NB4 (cell line): ENCODE data around the gene SMKR1.

ENCODE experiments used
- MYC ChIP-seq: IDR thresholded peaks from 2 replicates; pipeline ENCODE4 v1.6.1; 2011; ENCODE audit warnings: low read depth, low read length
- POLR2A ChIP-seq: IDR thresholded peaks from 2 replicates; pipeline ENCODE4 v1.6.1; 2011; ENCODE audit warnings: mild to moderate bottlenecking; ENCODE audit not compliant: insufficient read length; ENCODE audit errors: extremely low read depth
- TF ChIP-seq, protein P1 (sequence below): IDR thresholded peaks from one replicate; pipeline ENCODE4 v1.5.1; 2012; ENCODE audit warnings: low read depth, low read length
- TF ChIP-seq, protein P2 (sequence below): IDR thresholded peaks from 2 replicates; pipeline ENCODE4 v1.6.1; 2011; ENCODE audit warnings: low read depth, low read length

DNA sequence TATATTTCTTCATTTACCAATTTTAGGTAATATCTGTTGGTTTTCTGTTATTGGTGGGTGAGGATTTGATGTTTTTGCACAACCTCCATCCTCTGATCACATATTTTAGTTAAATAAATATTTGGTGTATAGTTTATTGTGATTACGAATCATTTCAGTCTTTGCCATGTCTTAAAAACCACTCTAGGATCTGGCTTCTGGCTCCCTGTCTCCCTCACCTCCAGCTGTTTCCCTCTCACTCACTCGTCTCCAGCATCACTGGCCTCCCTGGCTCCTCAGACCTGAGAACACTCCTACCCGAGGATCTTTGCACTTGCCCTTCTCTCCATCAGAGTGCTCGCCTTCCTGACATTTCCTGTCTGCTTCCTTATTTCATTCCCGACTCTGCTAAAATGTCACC, 58.5 kb downstream of the SMKR1 start:
- TF ChIP-seq, protein P1, sequence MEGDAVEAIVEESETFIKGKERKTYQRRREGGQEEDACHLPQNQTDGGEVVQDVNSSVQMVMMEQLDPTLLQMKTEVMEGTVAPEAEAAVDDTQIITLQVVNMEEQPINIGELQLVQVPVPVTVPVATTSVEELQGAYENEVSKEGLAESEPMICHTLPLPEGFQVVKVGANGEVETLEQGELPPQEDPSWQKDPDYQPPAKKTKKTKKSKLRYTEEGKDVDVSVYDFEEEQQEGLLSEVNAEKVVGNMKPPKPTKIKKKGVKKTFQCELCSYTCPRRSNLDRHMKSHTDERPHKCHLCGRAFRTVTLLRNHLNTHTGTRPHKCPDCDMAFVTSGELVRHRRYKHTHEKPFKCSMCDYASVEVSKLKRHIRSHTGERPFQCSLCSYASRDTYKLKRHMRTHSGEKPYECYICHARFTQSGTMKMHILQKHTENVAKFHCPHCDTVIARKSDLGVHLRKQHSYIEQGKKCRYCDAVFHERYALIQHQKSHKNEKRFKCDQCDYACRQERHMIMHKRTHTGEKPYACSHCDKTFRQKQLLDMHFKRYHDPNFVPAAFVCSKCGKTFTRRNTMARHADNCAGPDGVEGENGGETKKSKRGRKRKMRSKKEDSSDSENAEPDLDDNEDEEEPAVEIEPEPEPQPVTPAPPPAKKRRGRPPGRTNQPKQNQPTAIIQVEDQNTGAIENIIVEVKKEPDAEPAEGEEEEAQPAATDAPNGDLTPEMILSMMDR, result no peak
- TF ChIP-seq POLR2A (no peak), MYC (no peak)
- TF ChIP-seq, protein P2, sequence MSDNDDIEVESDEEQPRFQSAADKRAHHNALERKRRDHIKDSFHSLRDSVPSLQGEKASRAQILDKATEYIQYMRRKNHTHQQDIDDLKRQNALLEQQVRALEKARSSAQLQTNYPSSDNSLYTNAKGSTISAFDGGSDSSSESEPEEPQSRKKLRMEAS, result no peak
